ENCODE results near the gene KRR1. TPM values are rescaled to one million over a fixed set of nuclear protein-coding genes. Genes with fewer than 3 reads are reported as not detected.

Gene KRR1
- 53.2 TPM for total RNA-seq (ENCODE audit: unreplicated experiment)
- long read RNA-seq, full-length matches to known transcripts, result 17 of 35 reads
- long read RNA-seq, partial matches to known transcripts, result 10 of 35 reads
- long read RNA-seq, other reads (novel, unspliced or antisense), result 8 of 35 reads

- Mint-ChIP-seq H3K4me3 (ENCODE audit: unreplicated experiment) (peak within 1 kb of the TSS; percentile 100), H3K4me1 (ENCODE audit: unreplicated experiment) (peaks cover 18% of the 10 kb centered on the region)
Measured at GRCh38 chr12:75511116-75512048, at the start of gene KRR1. Gene KRR1 (minus strand): TSS chr12:75511609. CDS start chr12:75511597, 12 bp downstream.

DNA sequence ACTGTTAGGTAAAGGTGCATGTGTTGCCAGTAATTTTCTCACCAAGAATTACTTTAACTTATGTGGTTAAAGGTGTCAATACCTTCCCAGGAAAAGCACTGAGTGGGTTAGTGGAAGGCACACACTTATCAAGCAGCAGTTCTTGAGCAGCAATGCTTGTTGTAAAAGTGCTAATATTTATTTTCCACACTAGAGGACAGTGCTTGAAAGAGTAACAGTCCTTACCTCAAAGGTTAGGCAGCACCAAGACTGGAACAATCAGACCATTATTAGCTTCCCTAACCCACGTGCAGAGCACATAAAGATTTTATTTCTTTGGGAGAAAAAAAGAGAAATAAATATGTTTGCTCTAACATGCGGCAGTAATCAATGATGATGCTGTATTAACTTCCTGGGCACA, 48.8 kb upstream of the KRR1 start:
- Mint-ChIP-seq H3K4me1 (ENCODE audit: unreplicated experiment) (no peaks in the 10 kb centered on the region), H3K9me3 (ENCODE audit: unreplicated experiment) (no peaks in the 10 kb centered on the region), H3K36me3 (ENCODE audit: low read depth, unreplicated experiment) (no peaks in the 10 kb centered on the region), H3K27me3 (ENCODE audit: unreplicated experiment) (peaks cover 1% of the 10 kb centered on the region), H3K27ac (ENCODE audit: unreplicated experiment) (no peak overlapping the region), H3K4me3 (ENCODE audit: unreplicated experiment) (no peak overlapping the region)
- TF ChIP-seq, protein P1, sequence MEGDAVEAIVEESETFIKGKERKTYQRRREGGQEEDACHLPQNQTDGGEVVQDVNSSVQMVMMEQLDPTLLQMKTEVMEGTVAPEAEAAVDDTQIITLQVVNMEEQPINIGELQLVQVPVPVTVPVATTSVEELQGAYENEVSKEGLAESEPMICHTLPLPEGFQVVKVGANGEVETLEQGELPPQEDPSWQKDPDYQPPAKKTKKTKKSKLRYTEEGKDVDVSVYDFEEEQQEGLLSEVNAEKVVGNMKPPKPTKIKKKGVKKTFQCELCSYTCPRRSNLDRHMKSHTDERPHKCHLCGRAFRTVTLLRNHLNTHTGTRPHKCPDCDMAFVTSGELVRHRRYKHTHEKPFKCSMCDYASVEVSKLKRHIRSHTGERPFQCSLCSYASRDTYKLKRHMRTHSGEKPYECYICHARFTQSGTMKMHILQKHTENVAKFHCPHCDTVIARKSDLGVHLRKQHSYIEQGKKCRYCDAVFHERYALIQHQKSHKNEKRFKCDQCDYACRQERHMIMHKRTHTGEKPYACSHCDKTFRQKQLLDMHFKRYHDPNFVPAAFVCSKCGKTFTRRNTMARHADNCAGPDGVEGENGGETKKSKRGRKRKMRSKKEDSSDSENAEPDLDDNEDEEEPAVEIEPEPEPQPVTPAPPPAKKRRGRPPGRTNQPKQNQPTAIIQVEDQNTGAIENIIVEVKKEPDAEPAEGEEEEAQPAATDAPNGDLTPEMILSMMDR (IDR thresholded peaks at IDR 0.05; ENCODE audit: unreplicated experiment), result no peak
- no peak for DNase-seq (ENCODE audit: low spot score)

More at GRCh38 chr12:75511116-75512048, at the start of gene KRR1:
- Mint-ChIP-seq H3K27me3 (ENCODE audit: unreplicated experiment) (peaks cover 8% of the 10 kb centered on the region), H3K9me3 (ENCODE audit: unreplicated experiment) (no peaks in the 10 kb centered on the region), H3K36me3 (ENCODE audit: low read depth, unreplicated experiment) (no peaks in the 10 kb centered on the region), H3K27ac (ENCODE audit: unreplicated experiment) (peak within 1 kb of the TSS; percentile 99)
- TF ChIP-seq, protein P1 (IDR thresholded peaks at IDR 0.05; ENCODE audit: unreplicated experiment), result peak; percentile 16
- peak; percentile 82 for DNase-seq (ENCODE audit: low spot score)

- Mint-ChIP-seq H3K36me3 (ENCODE audit: low read depth, unreplicated experiment) (no peaks in the 10 kb centered on the region), H3K27ac (ENCODE audit: unreplicated experiment) (no peak overlapping the region), H3K27me3 (ENCODE audit: unreplicated experiment) (peaks cover 1% of the 10 kb centered on the region), H3K9me3 (ENCODE audit: unreplicated experiment) (no peaks in the 10 kb centered on the region), H3K4me3 (ENCODE audit: unreplicated experiment) (no peak overlapping the region), H3K4me1 (ENCODE audit: unreplicated experiment) (no peaks in the 10 kb centered on the region)
- no peak for DNase-seq (ENCODE audit: low spot score)
- TF ChIP-seq, protein P1 (IDR thresholded peaks at IDR 0.05; ENCODE audit: unreplicated experiment), result no peak
Measured at GRCh38 chr12:75558287-75558686, 46.9 kb upstream of the KRR1 start.

- Mint-ChIP-seq H3K27me3 (ENCODE audit: unreplicated experiment) (no peaks in the 10 kb centered on the region), H3K27ac (ENCODE audit: unreplicated experiment) (no peak overlapping the region)
Measured at GRCh38 chr12:75556311-75556899, 45.0 kb upstream of the KRR1 start.

More at GRCh38 chr12:75556311-75556899, 45.0 kb upstream of the KRR1 start:
- DNase-seq (ENCODE audit: low spot score), result no peak
- TF ChIP-seq, protein P1 (IDR thresholded peaks at IDR 0.05; ENCODE audit: unreplicated experiment), result no peak
- Mint-ChIP-seq H3K36me3 (ENCODE audit: low read depth, unreplicated experiment) (no peaks in the 10 kb centered on the region), H3K4me1 (ENCODE audit: unreplicated experiment) (no peaks in the 10 kb centered on the region), H3K4me3 (ENCODE audit: unreplicated experiment) (no peak overlapping the region), H3K9me3 (ENCODE audit: unreplicated experiment) (no peaks in the 10 kb centered on the region)

Data from endothelial cell (in vitro differentiated cells).